H1 (cell line): ENCODE measurements around the gene PLEKHA1. TPM values are rescaled to one million over a fixed set of nuclear protein-coding genes. Genes with fewer than 3 reads are reported as not detected.
A peak's percentile ranks its signal among the peaks of the same experiment; 100 is the strongest.

Source experiments
- CTCF ChIA-PET: fragments of 300-600 bp; sonication (Branson Sonifier 250); formaldehyde crosslinking; loops from one replicate; lab custom pipeline; 2021; ENCODE audit not compliant: partially characterized antibody; lab: Charles Lee
- POLR2A ChIA-PET: fragments of 300-600 bp; sonication (Branson Sonifier 250); formaldehyde crosslinking; loops from one replicate; lab custom pipeline; 2021; ENCODE audit warnings: inconsistent platforms; ENCODE audit not compliant: partially characterized antibody; lab: Charles Lee
- DNase-seq, 2 experiments: peaks; one replicate each; pipeline versions ENCODE4 v3.0.0 to v3.0.0-alpha.2; 2010 to 2022; ENCODE audit warnings: low spot score in 2 of 2, low read depth in 1 of 2, mixed read lengths in 1 of 2
- FAIRE-seq: peaks from 2 replicates; lab custom pipeline; 2011; peaks lifted over from hg19 to GRCh38; lab: Jason Lieb, UNC
- H2AFZ ChIP-seq: 2 replicates; pipeline ENCODE4 v1.8.1; 2012; ENCODE audit warnings: low read length, inconsistent platforms
- H2AK5ac ChIP-seq: 2 replicates; pipeline ENCODE4 v1.6.1; 2013; ENCODE audit warnings: low read depth, low read length
- H2BK120ac ChIP-seq: replicated peaks from 2 replicates; pipeline ENCODE3; 2013; ENCODE audit warnings: low read depth, low read length, inconsistent platforms
- H2BK12ac ChIP-seq: 2 replicates; pipeline ENCODE4 v1.6.1; 2013; ENCODE audit warnings: low read depth, low read length
- H2BK15ac ChIP-seq: 2 replicates; pipeline ENCODE4 v1.6.1; 2013; ENCODE audit warnings: low read length
- H2BK20ac ChIP-seq: 2 replicates; pipeline ENCODE4 v1.6.1; 2013; ENCODE audit warnings: low read length
- H2BK5ac ChIP-seq: 2 replicates; pipeline ENCODE4 v1.6.1; 2013; ENCODE audit warnings: low read depth, low read length
- H3K14ac ChIP-seq: 2 replicates; pipeline ENCODE4 v1.6.1; 2013; ENCODE audit warnings: inconsistent platforms; ENCODE audit not compliant: insufficient read length
- H3K18ac ChIP-seq: 2 replicates; pipeline ENCODE4 v1.6.1; 2013; ENCODE audit warnings: low read length; ENCODE audit errors: extremely low read depth
- H3K23ac ChIP-seq: 2 replicates; pipeline ENCODE4 v1.6.1; 2013; ENCODE audit warnings: inconsistent platforms; ENCODE audit not compliant: insufficient read length
- H3K23me2 ChIP-seq: 2 replicates; pipeline ENCODE4 v1.6.1; 2013; ENCODE audit warnings: low read depth, low read length
- H3K27ac ChIP-seq: 2 replicates; pipeline ENCODE4 v1.6.1; 2011; ENCODE audit warnings: low read depth, low read length, inconsistent platforms
- H3K27me3 ChIP-seq, 4 experiments: replicated peaks in 1 of 4; 1 replicate in 1 of 4; 2 replicates in 3 of 4; pipeline versions ENCODE4 v1.6.1 to v1.8.1; 2011 to 2013; ENCODE audit warnings: low read length in 3 of 4, mild to moderate bottlenecking in 3 of 4, inconsistent platforms in 2 of 4, mixed read lengths in 2 of 4, moderate library complexity in 1 of 4; ENCODE audit not compliant: control insufficient read depth in 3 of 4, insufficient read depth in 3 of 4; ENCODE audit errors: extremely low read depth in 1 of 4
- H3K36me3 ChIP-seq, 4 experiments: 2 replicates each; pipeline versions ENCODE4 v1.6.1 to v1.8.1; 2011 to 2013; ENCODE audit warnings: mild to moderate bottlenecking in 4 of 4, low read length in 3 of 4, moderate library complexity in 2 of 4, control low read depth in 1 of 4, inconsistent platforms in 1 of 4; ENCODE audit not compliant: insufficient read depth in 4 of 4, control insufficient read depth in 2 of 4
- H3K4ac ChIP-seq: replicated peaks from 2 replicates; pipeline ENCODE3; 2013; ENCODE audit warnings: low read length, low read depth, mixed read lengths, inconsistent platforms; ENCODE audit not compliant: insufficient read length
- H3K4me1 ChIP-seq, 4 experiments: replicated peaks in 1 of 4; 1 replicate in 1 of 4; 2 replicates in 3 of 4; pipeline versions ENCODE4 v1.6.1 to v1.8.1; 2011 to 2013; ENCODE audit warnings: low read length in 3 of 4, inconsistent platforms in 2 of 4, mixed read lengths in 1 of 4; ENCODE audit not compliant: insufficient read depth in 4 of 4, control insufficient read depth in 3 of 4
- H3K4me2 ChIP-seq, 2 experiments: 2 replicates each; pipeline versions ENCODE4 v1.6.1 to v1.8.1; 2011 to 2013; ENCODE audit warnings: low read depth in 2 of 2, low read length in 2 of 2, control low read depth in 1 of 2, inconsistent platforms in 1 of 2, mild to moderate bottlenecking in 1 of 2; ENCODE audit not compliant: insufficient read depth in 1 of 2
- H3K4me3 ChIP-seq, 4 experiments: fragments of 200-600, 300-600 bp in 1 of 4; sonication (generic), shearing (Covaris generic), sonication (Bioruptor Twin) in 1 of 4; 2 replicates each; pipeline versions ENCODE4 v1.5.1 to v1.8.1; 2011 to 2016; ENCODE audit warnings: low read length in 4 of 4, low read depth in 3 of 4, control low read depth in 2 of 4, inconsistent platforms in 2 of 4, mild to moderate bottlenecking in 2 of 4, mixed read lengths in 1 of 4, moderate library complexity in 1 of 4; ENCODE audit not compliant: insufficient read depth in 2 of 4; ENCODE audit errors: extremely low read depth in 1 of 4
- H3K56ac ChIP-seq: replicated peaks from 2 replicates; pipeline ENCODE3; 2013; ENCODE audit warnings: low read depth, mild to moderate bottlenecking, mixed read lengths, low read length, inconsistent platforms; ENCODE audit not compliant: insufficient read length
- H3K79me1 ChIP-seq: 2 replicates; pipeline ENCODE4 v1.6.1; 2013; ENCODE audit warnings: low read depth, low read length, control low read depth
- H3K79me2 ChIP-seq, 2 experiments: 2 replicates each; pipeline versions ENCODE4 v1.6.1 to v1.8.1; 2012 to 2013; ENCODE audit warnings: low read length in 2 of 2, mild to moderate bottlenecking in 2 of 2, inconsistent platforms in 1 of 2; ENCODE audit not compliant: insufficient read depth in 2 of 2, control insufficient read depth in 1 of 2
- H3K9ac ChIP-seq, 4 experiments: replicated peaks in 1 of 4; 1 replicate in 1 of 4; 2 replicates in 3 of 4; pipeline versions ENCODE4 v1.6.1 to v1.8.1; 2011 to 2013; ENCODE audit warnings: low read depth in 3 of 4, low read length in 3 of 4, control low read depth in 2 of 4, mild to moderate bottlenecking in 2 of 4, moderate library complexity in 2 of 4, inconsistent platforms in 1 of 4; ENCODE audit errors: extremely low read depth in 1 of 4
- H3K9me3 ChIP-seq, 2 experiments: 2 replicates each; pipeline versions ENCODE4 v1.6.1 to v1.8.1; 2012 to 2013; ENCODE audit warnings: mild to moderate bottlenecking in 2 of 2, moderate library complexity in 2 of 2, control low read depth in 1 of 2, inconsistent platforms in 1 of 2, low read depth in 1 of 2, low read length in 1 of 2, mixed read lengths in 1 of 2; ENCODE audit not compliant: insufficient read depth in 2 of 2
- H4K20me1 ChIP-seq, 2 experiments: replicated peaks in 1 of 2; 2 replicates each; pipeline versions ENCODE3 to v1.8.1; 2011 to 2013; ENCODE audit warnings: inconsistent platforms in 2 of 2, low read length in 2 of 2, mild to moderate bottlenecking in 1 of 2; ENCODE audit not compliant: insufficient read depth in 2 of 2, control insufficient read depth in 1 of 2
- H4K5ac ChIP-seq: 2 replicates; pipeline ENCODE4 v1.6.1; 2013; ENCODE audit warnings: low read length, low read depth, mixed read lengths, inconsistent platforms; ENCODE audit not compliant: insufficient read length
- H4K8ac ChIP-seq: 2 replicates; pipeline ENCODE4 v1.8.0; 2013; ENCODE audit warnings: mild to moderate bottlenecking, moderate library complexity, low read length, inconsistent platforms; ENCODE audit not compliant: insufficient read depth; ENCODE audit errors: extremely low read depth
- H4K91ac ChIP-seq: replicated peaks from 2 replicates; pipeline ENCODE3; 2013; ENCODE audit warnings: low read length, mixed read lengths, inconsistent platforms; ENCODE audit not compliant: insufficient read length
- CREB1 ChIP-seq: IDR thresholded peaks from 2 replicates; pipeline ENCODE4 v1.6.1; 2012; ENCODE audit warnings: inconsistent platforms
- MAFK ChIP-seq: IDR thresholded peaks from 2 replicates; pipeline ENCODE4 v1.6.1; 2012; ENCODE audit warnings: low read depth, mild to moderate bottlenecking, improper control_type of control experiment, low read length
- WGBS, 2 experiments: shearing (Covaris generic) in 1 of 2; methylation state at CpG; one replicate each; pipeline versions ENCODE4 v1.1.6 to v1.1.7; 2013 to 2015; ENCODE audit warnings: low lambda C conversion rate in 2 of 2, mixed read lengths in 2 of 2, inconsistent platforms in 1 of 2, low coverage in 1 of 2, missing lambda C conversion rate in 1 of 2; ENCODE audit not compliant: insufficient replicate concordance in 2 of 2, insufficient coverage in 1 of 2, insufficient read length in 1 of 2; ENCODE audit errors: extremely low coverage in 1 of 2, missing lambda C conversion rate in 1 of 2; 5-methylcytosine and 5-hydroxymethylcytosine counted together
- polyA plus RNA-seq, 7 experiments: library from polyadenylated mRNA; depleted of rRNA in 3 of 7; stranded (reverse) in 5 of 7; unstranded in 2 of 7; fragments of >200 nt in 5 of 7; fragments of 200-250 nt in 2 of 7; gene quantifications; 1 replicate in 5 of 7; 2 replicates in 1 of 7; 4 replicates in 1 of 7; pipeline versions ENCODE4 v1.2.1 to v1.2.3, GENCODE V29; 2011 to 2013; ENCODE audit warnings: missing spikeins in 2 of 7, mixed read lengths in 2 of 7
- total RNA-seq: library from RNA; stranded (reverse); fragmentation: NEBNext Ultra II Directional; extraction: Animal tissue kit (Norgen Biotek cat#: 25700); gene quantifications from 2 replicates; pipeline ENCODE4 v1.2.1, GENCODE V29; 2021

Gene PLEKHA1
- total and polyA plus RNA-seq, 2 of the 8 experiments (the other 6 are each of a cell fraction or from before 2014, with no cell fraction given) = 15.6 to 39.7 TPM

DNA sequence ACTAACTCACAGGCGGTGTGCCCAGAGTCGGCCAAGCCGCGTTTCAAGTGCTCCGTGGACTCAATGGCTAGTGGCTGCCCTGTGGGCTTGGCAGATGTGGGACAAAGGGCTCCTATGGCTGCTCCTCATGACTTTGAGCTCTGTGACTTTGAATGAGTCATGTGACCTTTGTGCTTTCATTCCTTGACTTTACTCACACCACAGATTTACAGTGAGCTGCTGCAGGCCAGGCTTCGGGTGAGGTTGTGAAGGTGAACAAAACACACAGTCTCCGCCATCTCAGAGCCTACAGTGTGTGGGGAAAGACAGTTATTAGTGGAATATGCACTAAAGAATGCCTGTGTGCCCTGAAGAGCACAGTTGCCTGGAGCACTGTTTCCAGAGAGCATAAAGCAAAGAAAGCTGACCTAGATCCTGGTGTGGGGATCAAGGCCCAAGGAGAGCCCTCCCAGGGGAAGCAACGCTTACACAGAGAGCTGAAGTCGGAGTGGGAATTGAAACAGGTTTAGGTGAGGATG lies 29.7 kb upstream of the PLEKHA1 start:
- no peak for TF ChIP-seq MAFK
- TF ChIP-seq CREB1 = no peak
- POLR2A ChIA-PET = no interaction called here
- H2BK12ac ChIP-seq = no peak overlapping the region
- H4K8ac ChIP-seq = no peak overlapping the region
- no peaks in the 10 kb centered on the region for H4K20me1 ChIP-seq
- no peak overlapping the region for H3K9ac ChIP-seq
- H3K18ac ChIP-seq = no peak overlapping the region
- no peak overlapping the region for H3K4me3 ChIP-seq
- 0 out of 2 replicates have a peak overlapping the region, but pooled peaks have one; percentile 10 for H2BK20ac ChIP-seq
- peak overlapping the region; percentile 18 for H3K4ac ChIP-seq
- H3K23me2 ChIP-seq = no peaks in the 10 kb centered on the region
- no peak overlapping the region for H2BK120ac ChIP-seq
- H3K14ac ChIP-seq = no peak overlapping the region
- FAIRE-seq = no peak
- CTCF ChIA-PET = interaction anchor here (3.3 to 4.4 kb wide), 2 partner anchors 8 to 90 kb away, joined by 15 to 32 read pairs; no protein-coding TSS in a partner anchor
- H3K79me2 ChIP-seq = no peaks in the 10 kb centered on the region
- H3K4me1 ChIP-seq = peaks cover 2 to 11% (median 7%) of the 10 kb centered on the region in 4 experiments; a peak in 6 of 7 replicates
- DNase-seq = no peak
- H2BK5ac ChIP-seq = no peak overlapping the region
- no peak overlapping the region for H3K23ac ChIP-seq
- H2AFZ ChIP-seq = 0 out of 2 replicates have a peak overlapping the region, but pooled peaks have one; percentile 52
- WGBS, 2 experiments = 94% methylated on average over 9 of the region's 9 CpGs; no CpG with 5 or more reads in 1 of the 2 experiments
- H3K9me3 ChIP-seq = peaks cover 14 to 18% of the 10 kb centered on the region in 2 experiments
- no peak overlapping the region for H4K91ac ChIP-seq
- H4K5ac ChIP-seq = no peak overlapping the region
- H3K27ac ChIP-seq = no peak overlapping the region
- H3K4me2 ChIP-seq = no peak overlapping the region
- no peak overlapping the region for H3K56ac ChIP-seq
- no peaks in the 10 kb centered on the region for H3K36me3 ChIP-seq
- no peaks in the 10 kb centered on the region for H3K79me1 ChIP-seq
- 0 out of 2 replicates have a peak overlapping the region, but pooled peaks have one; percentile 40 for H2BK15ac ChIP-seq
- H2AK5ac ChIP-seq = 0 out of 2 replicates have a peak overlapping the region, but pooled peaks have one; percentile 2
- H3K27me3 ChIP-seq = no peaks in the 10 kb centered on the region
